ENCODE data around the gene CAMK1D.

Gene CAMK1D

DNA sequence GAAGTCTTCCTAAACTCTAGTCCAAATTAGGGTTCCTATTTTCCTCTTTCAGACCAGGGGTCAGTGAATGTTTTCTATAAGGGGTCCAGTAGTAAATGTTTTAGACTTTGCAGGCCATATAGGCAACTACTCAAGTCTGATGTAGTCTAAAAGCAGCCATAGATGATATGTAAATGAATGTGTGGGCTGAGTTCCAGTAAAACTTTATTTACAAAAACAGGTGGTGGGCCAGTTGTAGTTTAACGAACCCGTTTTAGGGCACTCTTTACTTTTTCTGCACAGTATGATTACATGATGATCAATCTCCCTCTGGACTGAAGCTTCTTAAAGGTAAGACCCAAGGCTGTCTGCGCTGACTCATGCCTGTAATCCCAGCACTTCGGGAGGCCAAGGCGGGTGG is 243.6 kb downstream of the CAMK1D start:
- no peak for DNase-seq (ENCODE audit: low read depth)
- TF ChIP-seq, protein P1, sequence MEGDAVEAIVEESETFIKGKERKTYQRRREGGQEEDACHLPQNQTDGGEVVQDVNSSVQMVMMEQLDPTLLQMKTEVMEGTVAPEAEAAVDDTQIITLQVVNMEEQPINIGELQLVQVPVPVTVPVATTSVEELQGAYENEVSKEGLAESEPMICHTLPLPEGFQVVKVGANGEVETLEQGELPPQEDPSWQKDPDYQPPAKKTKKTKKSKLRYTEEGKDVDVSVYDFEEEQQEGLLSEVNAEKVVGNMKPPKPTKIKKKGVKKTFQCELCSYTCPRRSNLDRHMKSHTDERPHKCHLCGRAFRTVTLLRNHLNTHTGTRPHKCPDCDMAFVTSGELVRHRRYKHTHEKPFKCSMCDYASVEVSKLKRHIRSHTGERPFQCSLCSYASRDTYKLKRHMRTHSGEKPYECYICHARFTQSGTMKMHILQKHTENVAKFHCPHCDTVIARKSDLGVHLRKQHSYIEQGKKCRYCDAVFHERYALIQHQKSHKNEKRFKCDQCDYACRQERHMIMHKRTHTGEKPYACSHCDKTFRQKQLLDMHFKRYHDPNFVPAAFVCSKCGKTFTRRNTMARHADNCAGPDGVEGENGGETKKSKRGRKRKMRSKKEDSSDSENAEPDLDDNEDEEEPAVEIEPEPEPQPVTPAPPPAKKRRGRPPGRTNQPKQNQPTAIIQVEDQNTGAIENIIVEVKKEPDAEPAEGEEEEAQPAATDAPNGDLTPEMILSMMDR (IDR thresholded peaks at IDR 0.05; ENCODE audit: insufficient read depth, low read depth, low read length, missing control alignments): no peak
- H3K4me3 ChIP-seq (ENCODE audit: low read depth, low read length): no peak overlapping the region

DNA sequence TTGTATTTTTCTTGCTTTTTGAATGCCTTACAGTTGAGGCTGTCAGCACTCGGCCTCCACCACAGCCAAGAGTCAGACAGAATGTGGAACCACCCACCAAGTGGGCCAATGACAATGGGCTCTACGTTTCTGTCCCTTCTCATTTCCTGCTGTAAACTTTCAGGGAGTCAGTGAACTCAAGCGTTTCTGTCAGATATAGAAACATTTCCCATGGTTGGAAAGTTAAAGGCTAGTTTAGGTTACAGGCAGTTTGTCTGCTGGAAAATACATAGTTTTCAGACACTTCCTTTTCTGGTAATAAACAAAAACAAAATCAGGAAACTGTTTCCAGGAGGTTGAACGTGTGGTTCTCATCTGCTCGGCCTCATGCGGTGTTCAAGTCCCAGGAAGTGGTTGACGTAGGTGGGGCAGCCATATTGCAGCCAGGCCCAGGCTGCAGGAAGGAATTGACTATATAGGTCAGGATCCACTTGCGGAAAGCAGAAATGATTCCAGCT is 245.1 kb downstream of the CAMK1D start:
- no peak for DNase-seq (ENCODE audit: low read depth)
- no peak overlapping the region for H3K4me3 ChIP-seq (ENCODE audit: low read depth, low read length)
- TF ChIP-seq, protein P1 (IDR thresholded peaks at IDR 0.05; ENCODE audit: insufficient read depth, low read depth, low read length, missing control alignments): no peak

DNA sequence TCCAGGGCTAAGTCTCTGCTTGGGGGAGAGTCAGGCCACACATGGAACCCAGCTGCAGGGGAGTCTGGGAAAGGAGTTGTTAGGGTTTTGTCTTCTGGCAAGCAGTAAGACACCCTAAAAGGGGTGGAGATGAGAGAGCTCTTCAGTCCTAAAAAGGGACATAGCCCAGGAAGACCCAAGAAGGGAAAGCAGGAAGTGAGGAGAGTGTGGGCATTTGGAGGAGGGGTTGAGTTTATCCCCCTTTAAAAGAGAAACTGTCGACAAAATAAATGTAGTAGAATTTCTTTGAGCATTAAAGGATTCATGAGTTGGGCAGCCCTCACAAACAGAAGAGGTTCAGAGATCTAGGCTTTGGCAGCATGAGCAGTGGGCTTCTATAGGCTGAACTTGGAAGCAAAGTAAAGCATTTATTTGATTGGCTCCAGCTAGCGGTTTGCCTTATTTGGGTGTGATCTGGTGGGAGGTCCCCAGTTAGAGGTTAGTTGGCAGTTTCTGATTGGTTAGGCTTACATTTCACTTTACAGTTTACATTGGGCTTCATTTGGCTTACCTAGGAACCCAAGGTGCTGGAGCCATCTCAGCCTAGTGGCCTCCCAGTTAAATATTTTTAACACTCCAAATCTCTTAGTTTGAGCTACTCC is 246.7 kb downstream of the CAMK1D start:
- no peak for DNase-seq (ENCODE audit: low read depth)
- TF ChIP-seq, protein P1 (IDR thresholded peaks at IDR 0.05; ENCODE audit: insufficient read depth, low read depth, low read length, missing control alignments): no peak
- H3K4me3 ChIP-seq (ENCODE audit: low read depth, low read length): no peak overlapping the region

DNA sequence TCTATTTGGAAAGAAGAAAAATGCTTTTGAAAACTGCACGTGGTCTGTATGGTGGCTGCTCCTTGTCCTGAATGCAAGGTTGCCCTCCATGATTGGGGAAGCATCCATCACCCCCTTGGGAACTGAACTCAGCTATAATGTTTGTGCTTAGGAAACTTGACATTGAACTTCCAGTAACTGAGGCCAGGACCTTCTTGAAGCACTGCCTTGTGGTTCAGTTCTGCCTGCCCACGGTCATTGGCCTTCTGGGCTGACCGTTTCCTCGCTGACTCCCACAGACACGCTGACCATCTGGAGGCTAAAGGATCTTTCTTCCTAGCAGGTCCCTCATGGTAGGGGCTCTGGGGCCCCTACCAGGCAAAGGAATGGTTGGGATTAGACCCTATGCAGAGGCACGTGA is 247.8 kb downstream of the CAMK1D start:
- no peak for DNase-seq (ENCODE audit: low read depth)
- TF ChIP-seq, protein P1 (IDR thresholded peaks at IDR 0.05; ENCODE audit: insufficient read depth, low read depth, low read length, missing control alignments): no peak
- no peak overlapping the region for H3K4me3 ChIP-seq (ENCODE audit: low read depth, low read length)

DNA sequence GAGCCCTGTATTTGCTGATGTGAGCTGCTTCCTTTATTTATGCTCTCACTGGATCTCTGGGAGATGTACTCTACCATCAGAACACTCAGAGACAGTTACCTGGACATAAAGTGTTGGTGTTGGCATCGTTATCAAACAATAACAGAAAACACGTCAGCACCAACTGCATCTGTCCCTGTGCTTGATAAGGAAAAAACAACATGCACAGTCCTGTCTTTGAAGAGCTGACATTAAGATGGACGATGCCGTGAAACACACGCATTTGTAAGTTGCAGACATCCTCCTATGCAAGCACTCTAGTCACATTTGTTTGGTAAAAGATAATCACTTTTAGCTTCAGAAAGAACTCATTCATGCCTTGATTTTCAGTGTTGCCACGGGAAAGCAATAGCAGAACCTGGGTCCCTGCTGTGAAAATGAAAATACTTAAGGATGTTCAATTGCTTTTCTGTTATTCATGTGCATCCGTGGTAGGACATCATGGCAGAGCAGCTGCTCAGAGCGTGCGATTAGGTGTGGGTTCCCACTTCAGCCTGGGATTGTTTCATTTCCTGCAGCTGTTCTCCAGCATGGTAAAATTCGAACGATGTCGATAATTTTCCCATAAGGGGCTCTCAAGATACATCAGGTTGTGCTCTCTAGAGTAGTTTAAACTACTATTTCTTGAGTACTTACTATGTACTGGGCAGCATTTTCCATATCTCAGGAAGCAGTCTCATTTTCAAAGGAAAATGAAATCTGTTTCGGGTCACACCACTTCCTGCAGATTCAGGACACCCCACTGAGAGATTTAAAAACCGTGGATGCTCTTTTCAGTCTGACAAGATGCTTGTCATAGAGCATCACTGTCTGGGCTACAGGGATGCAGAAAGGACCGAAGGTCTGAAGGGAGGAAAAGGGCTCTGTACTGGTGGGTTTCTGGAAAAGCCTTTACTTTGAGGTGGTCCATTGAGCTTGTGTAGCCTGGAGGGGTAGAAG is 248.7 kb downstream of the CAMK1D start:
- DNase-seq (ENCODE audit: low read depth): no peak
- H3K4me3 ChIP-seq (ENCODE audit: low read depth, low read length): no peak overlapping the region
- TF ChIP-seq, protein P1 (IDR thresholded peaks at IDR 0.05; ENCODE audit: insufficient read depth, low read depth, low read length, missing control alignments): no peak

DNA sequence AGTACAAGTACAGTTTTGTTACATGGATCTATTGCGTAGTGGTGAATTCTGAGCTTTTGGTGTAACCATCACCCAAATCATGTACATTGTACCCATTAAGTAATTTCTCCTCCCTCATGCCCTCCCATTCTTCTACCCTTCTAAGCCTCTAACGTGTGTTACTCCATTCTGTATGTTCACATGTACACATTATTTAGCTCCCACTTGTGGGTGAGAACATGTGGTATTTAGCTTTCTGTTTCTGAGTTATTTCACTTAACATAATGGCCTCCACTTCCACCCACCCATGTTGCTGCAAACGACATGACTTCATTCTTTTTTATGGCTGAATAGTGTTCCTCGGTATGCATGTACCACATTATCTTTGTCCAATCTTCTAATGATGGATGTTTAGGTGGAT is 251.3 kb downstream of the CAMK1D start:
- TF ChIP-seq, protein P1 (IDR thresholded peaks at IDR 0.05; ENCODE audit: insufficient read depth, low read depth, low read length, missing control alignments): no peak
- H3K4me3 ChIP-seq (ENCODE audit: low read depth, low read length): no peak overlapping the region
- DNase-seq (ENCODE audit: low read depth): no peak
